A549 (cell line): ENCODE results near the gene MT1F.

ENCODE experiments used
- CTCF ChIP-seq: fragments of >200 bp; sonication (Bioruptor Twin); formaldehyde crosslinking; IDR thresholded peaks from 3 replicates; pipeline ENCODE4 v1.5.1; 2016
- ESRRA ChIP-seq: fragments of 150-350 bp; IDR thresholded peaks from 2 replicates; pipeline ENCODE4 v1.6.1; 2014; ENCODE audit warnings: mild to moderate bottlenecking, low read length, borderline replicate concordance
- HOXB5 ChIP-seq: fragments of 250-450 bp; sonication (Bioruptor Pico); IDR thresholded peaks from 2 replicates; pipeline ENCODE4 v1.5.0; 2020; ENCODE audit warnings: mild to moderate bottlenecking, moderate library complexity
- NPAS2 ChIP-seq: fragments of 250-450 bp; sonication (Bioruptor Pico); IDR thresholded peaks from 2 replicates; pipeline ENCODE4 v1.8.0; 2022; ENCODE audit warnings: mild to moderate bottlenecking, moderate library complexity, borderline replicate concordance
- SMC3 ChIP-seq: fragments of >200 bp; sonication (Bioruptor Twin); formaldehyde crosslinking; IDR thresholded peaks from 3 replicates; pipeline ENCODE4 v1.6.1; 2018; ENCODE audit warnings: inconsistent platforms
- SREBF2 ChIP-seq: fragments of 450-650 bp; IDR thresholded peaks from 2 replicates; pipeline ENCODE4 v1.6.1; 2014; ENCODE audit warnings: mild to moderate bottlenecking, moderate library complexity
- USF2 ChIP-seq: fragments of 450-650 bp; IDR thresholded peaks from 2 replicates; pipeline ENCODE4 v1.6.1; 2014; ENCODE audit warnings: antibody characterized with exemption
- ZSCAN20 ChIP-seq: fragments of 250-450 bp; sonication (Bioruptor Pico); IDR thresholded peaks from 2 replicates; pipeline ENCODE4 v1.8.0; 2022; ENCODE audit warnings: mild to moderate bottlenecking, moderate library complexity

GRCh38 chr16:56636616-56637413, 20.9 kb upstream of the MT1F start:
- TF ChIP-seq ESRRA (no peak), CTCF (no peak), SMC3 (no peak), ZSCAN20 (no peak), USF2 (no peak), HOXB5 (no peak), NPAS2 (no peak), SREBF2 (no peak)
